Activated CD4-positive, alpha-beta T cell treated with anti-CD3 and anti-CD28 coated beads for 36 hours (primary cell): ENCODE measurements around the gene SMYD3. TPM values are rescaled to one million over a fixed set of nuclear protein-coding genes. Genes with fewer than 3 reads are reported as not detected.

ENCODE experiments used
- ATAC-seq: fragments of 200-7000 bp; cut with Tn5 transposase; one replicate; pipeline ENCODE4 v1.10.0; 2021; ENCODE audit warnings: mild to moderate bottlenecking, moderate library complexity
- CTCF ChIA-PET: fragments of 350-600 bp; sonication (Branson Sonifier 250); formaldehyde crosslinking; loops from one replicate; lab custom pipeline; 2021; ENCODE audit warnings: antibody characterized with exemption; lab: Charles Lee
- POLR2A ChIA-PET: fragments of 350-600 bp; sonication (Branson Sonifier 250); formaldehyde crosslinking; loops from one replicate; lab custom pipeline; 2021; ENCODE audit warnings: antibody characterized with exemption, inconsistent platforms; lab: Charles Lee
- DNase-seq: peaks from one replicate; pipeline ENCODE4 v3.0.0-alpha.2; 2020
- H3K27ac Mint-ChIP-seq: one replicate; pipeline ENCODE4 v1.8.0; 2021; ENCODE audit warnings: mixed read lengths
- H3K27me3 Mint-ChIP-seq: one replicate; pipeline ENCODE4 v1.8.0; 2021; ENCODE audit warnings: mixed read lengths
- H3K36me3 Mint-ChIP-seq: one replicate; pipeline ENCODE4 v1.8.0; 2021; ENCODE audit warnings: low read depth, mixed read lengths
- H3K4me1 Mint-ChIP-seq: one replicate; pipeline ENCODE4 v1.8.0; 2021; ENCODE audit warnings: mixed read lengths
- H3K4me3 Mint-ChIP-seq: one replicate; pipeline ENCODE4 v1.8.0; 2021; ENCODE audit warnings: mild to moderate bottlenecking, moderate library complexity, mixed read lengths
- H3K9me3 Mint-ChIP-seq: one replicate; pipeline ENCODE4 v1.8.0; 2021; ENCODE audit warnings: low read depth, mixed read lengths
- intact Hi-C, 2 experiments: fragments of 100-400 bp; cut with DNase I in 1 of 2; cut with micrococcal nuclease in 1 of 2; formaldehyde crosslinking; loops; one replicate each; pipeline versions ENCODE4 v1.14.2 to v1.15.1; 2022 to 2024; cut with DNase I, micrococcal nuclease
- total RNA-seq, 2 experiments: library from RNA; stranded (reverse); gene quantifications; one replicate each; pipeline ENCODE4 v1.2.3, GENCODE V29; 2021

Gene SMYD3
- total RNA-seq, 2 experiments from 2014 or later = 17.2 to 18.4 TPM

GRCh38 chr1:245871191-245871590 lies 635.9 kb downstream of the SMYD3 start:
- POLR2A ChIA-PET = no interaction called here
- ATAC-seq = no peak
- CTCF ChIA-PET = no interaction called here
- no peaks in the 10 kb centered on the region for H3K27me3 Mint-ChIP-seq
- H3K36me3 Mint-ChIP-seq = no peaks in the 10 kb centered on the region
- intact Hi-C loops = no loop called here
- no peaks in the 10 kb centered on the region for H3K9me3 Mint-ChIP-seq
- H3K27ac Mint-ChIP-seq = no peak overlapping the region
- no peaks in the 10 kb centered on the region for H3K4me1 Mint-ChIP-seq
- DNase-seq = no peak
- H3K4me3 Mint-ChIP-seq = no peak overlapping the region

- Mint-ChIP-seq H3K27me3 (no peaks in the 10 kb centered on the region), H3K4me1 (no peaks in the 10 kb centered on the region), H3K27ac (no peak overlapping the region), H3K36me3 (no peaks in the 10 kb centered on the region), H3K9me3 (no peaks in the 10 kb centered on the region), H3K4me3 (no peak overlapping the region)
- ATAC-seq (no peak), DNase-seq (no peak)
- CTCF ChIA-PET = no interaction called here
- intact Hi-C loops = no loop called here
- POLR2A ChIA-PET = no interaction called here
Measured at GRCh38 chr1:245870698-245871097, 636.4 kb downstream of the SMYD3 start.

GRCh38 chr1:245869847-245870246 lies 637.2 kb downstream of the SMYD3 start:
- H3K36me3 Mint-ChIP-seq = no peaks in the 10 kb centered on the region
- H3K4me1 Mint-ChIP-seq = no peaks in the 10 kb centered on the region
- intact Hi-C loops = no loop called here
- DNase-seq = no peak
- H3K27ac Mint-ChIP-seq = no peak overlapping the region
- no peak overlapping the region for H3K4me3 Mint-ChIP-seq
- ATAC-seq = no peak
- ChIA-PET POLR2A (no interaction called here), CTCF (no interaction called here)
- H3K9me3 Mint-ChIP-seq = no peaks in the 10 kb centered on the region
- no peaks in the 10 kb centered on the region for H3K27me3 Mint-ChIP-seq

GRCh38 chr1:245867738-245868137 lies 639.3 kb downstream of the SMYD3 start:
- Mint-ChIP-seq H3K4me1 (no peaks in the 10 kb centered on the region), H3K4me3 (no peak overlapping the region), H3K27me3 (no peaks in the 10 kb centered on the region), H3K9me3 (no peaks in the 10 kb centered on the region), H3K36me3 (peaks cover 10% of the 10 kb centered on the region), H3K27ac (no peak overlapping the region)
- no peak for DNase-seq
- ChIA-PET POLR2A (no interaction called here), CTCF (no interaction called here)
- ATAC-seq = no peak
- intact Hi-C loops = no loop called here

- intact Hi-C loops = no loop called here
- Mint-ChIP-seq H3K4me1 (no peaks in the 10 kb centered on the region), H3K36me3 (peaks cover 13% of the 10 kb centered on the region), H3K27me3 (no peaks in the 10 kb centered on the region), H3K9me3 (no peaks in the 10 kb centered on the region), H3K4me3 (no peak overlapping the region), H3K27ac (no peak overlapping the region)
- ATAC-seq (no peak), DNase-seq (no peak)
- ChIA-PET POLR2A (no interaction called here), CTCF (no interaction called here)
Measured at GRCh38 chr1:245864872-245865271, 642.2 kb downstream of the SMYD3 start.

GRCh38 chr1:245863566-245864184 lies 643.4 kb downstream of the SMYD3 start:
- intact Hi-C loops = no loop called here
- Mint-ChIP-seq H3K27ac (no peak overlapping the region), H3K9me3 (no peaks in the 10 kb centered on the region), H3K36me3 (peaks cover 13% of the 10 kb centered on the region), H3K4me3 (no peak overlapping the region), H3K4me1 (no peaks in the 10 kb centered on the region), H3K27me3 (no peaks in the 10 kb centered on the region)
- no peak for ATAC-seq
- POLR2A ChIA-PET = no interaction called here
- no peak for DNase-seq
- CTCF ChIA-PET = no interaction called here

GRCh38 chr1:245862812-245863540 lies 644.1 kb downstream of the SMYD3 start:
- no peaks in the 10 kb centered on the region for H3K9me3 Mint-ChIP-seq
- intact Hi-C loops = no loop called here
- H3K4me3 Mint-ChIP-seq = no peak overlapping the region
- ChIA-PET CTCF (no interaction called here), POLR2A (no interaction called here)
- H3K27ac Mint-ChIP-seq = no peak overlapping the region
- ATAC-seq (no peak), DNase-seq (no peak)
- no peaks in the 10 kb centered on the region for H3K27me3 Mint-ChIP-seq
- H3K36me3 Mint-ChIP-seq = peaks cover 13% of the 10 kb centered on the region
- H3K4me1 Mint-ChIP-seq = no peaks in the 10 kb centered on the region

GRCh38 chr1:245860657-245861544 lies 646.2 kb downstream of the SMYD3 start:
- CTCF ChIA-PET = no interaction called here

GRCh38 chr1:245859493-245860114 lies 647.5 kb downstream of the SMYD3 start:
- ATAC-seq = peak; percentile 74
- CTCF ChIA-PET = no interaction called here
- no peaks in the 10 kb centered on the region for H3K27me3 Mint-ChIP-seq

More at GRCh38 chr1:245860657-245861544, 646.2 kb downstream of the SMYD3 start:
- intact Hi-C loops = no loop called here
- no peak for DNase-seq
- Mint-ChIP-seq H3K4me3 (no peak overlapping the region), H3K4me1 (no peaks in the 10 kb centered on the region), H3K27ac (no peak overlapping the region), H3K9me3 (no peaks in the 10 kb centered on the region), H3K36me3 (peaks cover 27% of the 10 kb centered on the region), H3K27me3 (no peaks in the 10 kb centered on the region)
- no peak for ATAC-seq
- POLR2A ChIA-PET = no interaction called here

GRCh38 chr1:245858722-245859492 lies 648.2 kb downstream of the SMYD3 start:
- ATAC-seq (no peak), DNase-seq (no peak)
- H3K4me3 Mint-ChIP-seq = no peak overlapping the region
- intact Hi-C loops = no loop called here
- H3K9me3 Mint-ChIP-seq = peaks cover 2% of the 10 kb centered on the region
- peaks cover 37% of the 10 kb centered on the region for H3K36me3 Mint-ChIP-seq
- no peaks in the 10 kb centered on the region for H3K4me1 Mint-ChIP-seq
- no peaks in the 10 kb centered on the region for H3K27me3 Mint-ChIP-seq
- no peak overlapping the region for H3K27ac Mint-ChIP-seq
- CTCF ChIA-PET = no interaction called here
- POLR2A ChIA-PET = interaction anchor here (0.6 kb wide), 1 partner anchor 137 kb away, joined by 3 read pairs; no protein-coding TSS in a partner anchor

More at GRCh38 chr1:245859493-245860114, 647.5 kb downstream of the SMYD3 start:
- H3K4me3 Mint-ChIP-seq = no peak overlapping the region
- H3K9me3 Mint-ChIP-seq = peaks cover under 1% of the 10 kb centered on the region
- DNase-seq = peak; percentile 11
- H3K27ac Mint-ChIP-seq = no peak overlapping the region
- POLR2A ChIA-PET = no interaction called here
- H3K4me1 Mint-ChIP-seq = no peaks in the 10 kb centered on the region
- intact Hi-C loops = no loop called here
- H3K36me3 Mint-ChIP-seq = peaks cover 33% of the 10 kb centered on the region
